IMR-90 (cell line): ENCODE measurements around the gene MTCP1. TPM values are rescaled to one million over a fixed set of nuclear protein-coding genes. Genes with fewer than 3 reads are reported as not detected.

Experiments used
- ATAC-seq: fragments of 200-7000 bp; cut with Tn5 transposase; 2 replicates; pipeline ENCODE4 v1.9.1; 2020; ENCODE audit warnings: low read depth, mild to moderate bottlenecking, moderate library complexity
- BruUV-seq: library from RNA; stranded (reverse); fragments of 400-500 nt; replicated peaks from 2 replicates; lab custom pipeline; 2021; lab: Mats Ljungman, UMichigan
- CTCF ChIA-PET: fragments of 300-600 bp; formaldehyde crosslinking; extraction: SDS; loops from one replicate; lab custom pipeline; 2021; ENCODE audit warnings: antibody characterized with exemption; lab: Yijun Ruan, JAX
- POLR2A ChIA-PET: fragments of 300-600 bp; sonication (Branson Sonifier 250); formaldehyde crosslinking; loops from one replicate; lab custom pipeline; 2022; ENCODE audit warnings: antibody characterized with exemption; ENCODE audit not compliant: unreplicated experiment; lab: Charles Lee
- DNase-seq: peaks from one replicate; pipeline ENCODE4 v3.0.0; 2013
- H2AFZ ChIP-seq: replicated peaks from 2 replicates; pipeline ENCODE3; 2013; ENCODE audit warnings: low read length, mild to moderate bottlenecking; ENCODE audit not compliant: poor library complexity
- H2AK5ac ChIP-seq: 2 replicates; pipeline ENCODE4 v1.6.1; 2013; ENCODE audit warnings: low read depth, low read length, inconsistent platforms
- H2AK9ac ChIP-seq: replicated peaks from 2 replicates; pipeline ENCODE3; 2013; ENCODE audit warnings: mild to moderate bottlenecking, low read depth, low read length, moderate library complexity; ENCODE audit not compliant: poor library complexity
- H2BK120ac ChIP-seq: 2 replicates; pipeline ENCODE4 v1.6.1; 2013; ENCODE audit warnings: low read depth, low read length, inconsistent platforms
- H2BK15ac ChIP-seq: 3 replicates; pipeline ENCODE4 v1.6.1; 2013; ENCODE audit warnings: low read depth, low read length, inconsistent platforms
- H2BK20ac ChIP-seq: 2 replicates; pipeline ENCODE4 v1.6.1; 2013; ENCODE audit warnings: low read depth, mild to moderate bottlenecking, inconsistent platforms, low read length, moderate library complexity
- H2BK5ac ChIP-seq: 2 replicates; pipeline ENCODE4 v1.6.1; 2013; ENCODE audit warnings: mild to moderate bottlenecking, low read depth, low read length, inconsistent platforms; ENCODE audit not compliant: poor library complexity, severe bottlenecking
- H3K14ac ChIP-seq: replicated peaks from 2 replicates; pipeline ENCODE4 v1.6.1; 2013; ENCODE audit warnings: low read depth, low read length, inconsistent platforms
- H3K18ac ChIP-seq: 2 replicates; pipeline ENCODE4 v1.6.1; 2013; ENCODE audit warnings: low read depth, low read length, control low read depth
- H3K23ac ChIP-seq: 2 replicates; pipeline ENCODE4 v1.6.1; 2013; ENCODE audit warnings: low read depth, low read length, inconsistent platforms
- H3K27ac ChIP-seq: 2 replicates; pipeline ENCODE4 v1.5.1; 2013; ENCODE audit warnings: mild to moderate bottlenecking, control low read depth, low read length; ENCODE audit not compliant: insufficient read depth
- H3K27me3 ChIP-seq: 2 replicates; pipeline ENCODE4 v1.6.1; 2013; ENCODE audit warnings: low read length; ENCODE audit not compliant: control insufficient read depth, insufficient read depth
- H3K36me3 ChIP-seq: 2 replicates; pipeline ENCODE4 v1.6.1; 2013; ENCODE audit warnings: low read length, mixed read lengths; ENCODE audit not compliant: control insufficient read depth, insufficient read depth
- H3K4ac ChIP-seq: 2 replicates; pipeline ENCODE4 v1.6.1; 2013; ENCODE audit warnings: low read depth, low read length, inconsistent platforms
- H3K4me1 ChIP-seq: 2 replicates; pipeline ENCODE4 v1.6.1; 2013; ENCODE audit warnings: low read length, mixed read lengths; ENCODE audit not compliant: control insufficient read depth, insufficient read depth
- H3K4me2 ChIP-seq: 2 replicates; pipeline ENCODE4 v1.6.1; 2013; ENCODE audit warnings: low read depth, mild to moderate bottlenecking, control low read depth, low read length, moderate library complexity
- H3K4me3 ChIP-seq: 2 replicates; pipeline ENCODE4 v1.5.1; 2013; ENCODE audit warnings: low read depth, mild to moderate bottlenecking, control low read depth, low read length, moderate library complexity; ENCODE audit not compliant: insufficient read depth
- H3K56ac ChIP-seq: 2 replicates; pipeline ENCODE4 v1.6.1; 2013; ENCODE audit warnings: low read length, inconsistent platforms; ENCODE audit not compliant: insufficient read depth; ENCODE audit errors: extremely low read depth
- H3K79me1 ChIP-seq, 2 experiments: 2 replicates each; pipeline ENCODE4 v1.6.1; 2013; ENCODE audit warnings: low read length in 2 of 2, inconsistent platforms in 1 of 2, low read depth in 1 of 2
- H3K9ac ChIP-seq: 2 replicates; pipeline ENCODE4 v1.6.1; 2013; ENCODE audit warnings: low read depth, low read length, control low read depth
- H3K9me1 ChIP-seq: 2 replicates; pipeline ENCODE4 v1.6.1; 2013; ENCODE audit warnings: low read length, inconsistent platforms; ENCODE audit not compliant: insufficient read depth
- H3K9me3 ChIP-seq: 2 replicates; pipeline ENCODE4 v1.6.1; 2013; ENCODE audit warnings: low read length; ENCODE audit not compliant: control insufficient read depth, insufficient read depth
- H4K20me1 ChIP-seq: 2 replicates; pipeline ENCODE4 v1.6.1; 2013; ENCODE audit warnings: low read length, inconsistent platforms; ENCODE audit not compliant: insufficient read depth
- H4K5ac ChIP-seq: 2 replicates; pipeline ENCODE4 v1.6.1; 2013; ENCODE audit warnings: mild to moderate bottlenecking, low read depth, low read length, control low read depth
- H4K8ac ChIP-seq, 2 experiments: 2 replicates each; pipeline ENCODE4 v1.6.1; 2013; ENCODE audit warnings: low read depth in 2 of 2, low read length in 2 of 2, control low read depth in 1 of 2, inconsistent platforms in 1 of 2
- H4K91ac ChIP-seq: 2 replicates; pipeline ENCODE4 v1.6.1; 2013; ENCODE audit warnings: low read depth, low read length, inconsistent platforms; ENCODE audit not compliant: insufficient read depth
- CEBPB ChIP-seq: IDR thresholded peaks from 2 replicates; pipeline ENCODE4 v1.6.1; 2012; ENCODE audit warnings: low read depth, low read length, improper control_type of control experiment
- CHD1 ChIP-seq: IDR thresholded peaks from 2 replicates; pipeline ENCODE4 v1.6.1; 2012; ENCODE audit warnings: low read depth, low read length, improper control_type of control experiment
- FOS ChIP-seq: fragments of 150-350 bp; IDR thresholded peaks from 2 replicates; pipeline ENCODE4 v1.6.1; 2016; ENCODE audit warnings: low read depth, low read length
- MAFK ChIP-seq: IDR thresholded peaks from 2 replicates; pipeline ENCODE4 v1.6.1; 2012; ENCODE audit warnings: low read depth, low read length, improper control_type of control experiment
- MAZ ChIP-seq: IDR thresholded peaks from 2 replicates; pipeline ENCODE4 v1.6.1; 2012; ENCODE audit warnings: low read depth, mild to moderate bottlenecking, low read length, improper control_type of control experiment, moderate library complexity, borderline replicate concordance
- NFE2L2 ChIP-seq: fragments of 150-350 bp; IDR thresholded peaks from 2 replicates; pipeline ENCODE4 v1.6.1; 2016; ENCODE audit warnings: low read depth, mild to moderate bottlenecking, low read length
- POLR2A ChIP-seq: IDR thresholded peaks from 2 replicates; pipeline ENCODE4 v1.6.1; 2012; ENCODE audit warnings: mild to moderate bottlenecking, low read depth, low read length
- WGBS, 2 experiments: methylation state at CpG; one replicate each; pipeline versions ENCODE4 v1.1.5 to v1.1.7; 2013; ENCODE audit warnings: missing lambda C conversion rate in 2 of 2; ENCODE audit not compliant: insufficient read length in 1 of 2; ENCODE audit errors: extremely low coverage in 2 of 2; 5-methylcytosine and 5-hydroxymethylcytosine counted together
- dilution Hi-C: fragments of 300-500 bp; cut with HindIII; formaldehyde crosslinking; loops from one replicate; pipeline ENCODE4 v1.14.3; 2018; ENCODE audit warnings: low sequenced_read_pairs; ENCODE audit not compliant: unreplicated experiment
- in situ Hi-C: fragments of 300-500 bp; cut with MboI; formaldehyde crosslinking; loops from 3 replicates; pipeline ENCODE4 v1.14.3; 2019; ENCODE audit warnings: low sequenced_read_pairs, inconsistent platforms, mixed read lengths
- intact Hi-C: fragments of 100-400 bp; cut with micrococcal nuclease; formaldehyde crosslinking; loops from 2 replicates; pipeline ENCODE4 v1.10.0; 2022
- polyA plus RNA-seq, 3 experiments: library from polyadenylated mRNA; depleted of rRNA; stranded (reverse); fragments of >200 nt; gene quantifications; 2 replicates each; pipeline ENCODE4 v1.2.3, GENCODE V29; 2012; ENCODE audit warnings: low replicate concordance in 1 of 3
- total RNA-seq: library from RNA; depleted of rRNA; stranded (reverse); fragments of >200 nt; gene quantifications from 2 replicates; pipeline ENCODE4 v1.2.3, GENCODE V29; 2012
- TF ChIP-seq, protein P1 (sequence below): fragments of 150-350 bp; IDR thresholded peaks from 2 replicates; pipeline ENCODE4 v1.6.1; 2016; ENCODE audit warnings: low read depth, mild to moderate bottlenecking, low read length, moderate library complexity, borderline replicate concordance

Gene MTCP1
- total and polyA plus RNA-seq, 2 of the 4 experiments (the other 2 are of a cell fraction): 0.54 to 4.2 TPM

DNA sequence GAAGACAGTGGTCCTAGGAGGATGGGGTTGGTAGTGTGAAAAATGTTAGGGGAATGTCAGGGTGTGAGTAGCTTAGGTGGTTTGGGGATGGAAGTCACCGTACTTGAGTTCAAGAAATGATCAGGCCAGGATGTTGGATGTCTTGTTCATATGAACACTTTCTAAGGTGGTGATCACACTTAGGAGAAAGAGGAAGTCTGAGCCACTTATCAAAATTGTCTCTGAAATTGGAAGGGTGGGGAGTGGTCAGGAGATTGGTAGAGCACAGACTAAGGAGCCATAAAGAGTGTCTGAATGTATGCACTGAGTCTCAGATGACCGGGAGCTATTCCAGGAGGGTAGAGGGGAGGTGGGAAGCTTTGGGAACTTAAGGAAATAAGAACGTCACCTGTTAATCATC, 17.3 kb downstream of the MTCP1 start:
- peaks cover 2% of the 10 kb centered on the region; the same call in 1 of the 2 replicates for H3K36me3 ChIP-seq
- no peak overlapping the region for H3K14ac ChIP-seq
- DNase-seq: no peak
- POLR2A ChIA-PET: no interaction called here
- no peak for ATAC-seq
- no peaks in the 10 kb centered on the region for H3K79me1 ChIP-seq
- no peaks in the 10 kb centered on the region for H3K27me3 ChIP-seq
- H3K4me2 ChIP-seq: no peak overlapping the region
- no peak overlapping the region for H2AFZ ChIP-seq
- CTCF ChIA-PET: no interaction called here
- 83% methylated on average over 2 of the region's 3 CpGs; no CpG with 5 or more reads in 1 of the 2 experiments for WGBS, 2 experiments
- H3K4me1 ChIP-seq: no peaks in the 10 kb centered on the region
- H3K23ac ChIP-seq: no peak overlapping the region
- dilution Hi-C loops (no loop called here), intact Hi-C loops (no loop called here), in situ Hi-C loops (no loop called here)
- no peak overlapping the region for H3K4ac ChIP-seq
- no TSS peak for BruUV-seq
- TF ChIP-seq NFE2L2 (no peak), POLR2A (no peak), FOS (no peak), CEBPB (no peak), CHD1 (no peak), MAZ (no peak), MAFK (no peak)
- TF ChIP-seq, protein P1, sequence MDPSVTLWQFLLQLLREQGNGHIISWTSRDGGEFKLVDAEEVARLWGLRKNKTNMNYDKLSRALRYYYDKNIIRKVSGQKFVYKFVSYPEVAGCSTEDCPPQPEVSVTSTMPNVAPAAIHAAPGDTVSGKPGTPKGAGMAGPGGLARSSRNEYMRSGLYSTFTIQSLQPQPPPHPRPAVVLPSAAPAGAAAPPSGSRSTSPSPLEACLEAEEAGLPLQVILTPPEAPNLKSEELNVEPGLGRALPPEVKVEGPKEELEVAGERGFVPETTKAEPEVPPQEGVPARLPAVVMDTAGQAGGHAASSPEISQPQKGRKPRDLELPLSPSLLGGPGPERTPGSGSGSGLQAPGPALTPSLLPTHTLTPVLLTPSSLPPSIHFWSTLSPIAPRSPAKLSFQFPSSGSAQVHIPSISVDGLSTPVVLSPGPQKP: no peak
- H3K9me3 ChIP-seq: no peaks in the 10 kb centered on the region
- no peak overlapping the region for H2AK9ac ChIP-seq
- H3K4me3 ChIP-seq: no peak overlapping the region
- no peak overlapping the region for H4K5ac ChIP-seq
- H4K91ac ChIP-seq: no peak overlapping the region
- no peak overlapping the region for H3K56ac ChIP-seq
- H4K8ac ChIP-seq: no peak overlapping the region
- no peak overlapping the region for H2BK20ac ChIP-seq
- no peak overlapping the region for H2BK15ac ChIP-seq
- no peak overlapping the region for H2BK120ac ChIP-seq
- no peak overlapping the region for H3K27ac ChIP-seq
- no peaks in the 10 kb centered on the region for H3K9me1 ChIP-seq
- H2BK5ac ChIP-seq: no peak overlapping the region
- H2AK5ac ChIP-seq: no peak overlapping the region
- no peaks in the 10 kb centered on the region for H4K20me1 ChIP-seq
- no peak overlapping the region for H3K18ac ChIP-seq
- H3K9ac ChIP-seq: no peak overlapping the region
